ENCODE measurements around the gene SEC14L6.

SEC14L6 gene

GRCh38 chr22:30591191-30591587 lies 44.6 kb upstream of the SEC14L6 start:
- peak overlapping the region; percentile 91 for H3K9ac ChIP-seq (ENCODE audit: low read length)
- H3K79me2 ChIP-seq (ENCODE audit: low read length), result peaks cover 37% of the 10 kb centered on the region
- H3K9me3 ChIP-seq (replicated peaks; ENCODE audit: insufficient read depth, low read length), result no peaks in the 10 kb centered on the region
- TF ChIP-seq EZH2 (optimal IDR thresholded peaks at IDR 0.05; ENCODE audit: low read depth, low read length), result no peak
- TF ChIP-seq, protein P1, sequence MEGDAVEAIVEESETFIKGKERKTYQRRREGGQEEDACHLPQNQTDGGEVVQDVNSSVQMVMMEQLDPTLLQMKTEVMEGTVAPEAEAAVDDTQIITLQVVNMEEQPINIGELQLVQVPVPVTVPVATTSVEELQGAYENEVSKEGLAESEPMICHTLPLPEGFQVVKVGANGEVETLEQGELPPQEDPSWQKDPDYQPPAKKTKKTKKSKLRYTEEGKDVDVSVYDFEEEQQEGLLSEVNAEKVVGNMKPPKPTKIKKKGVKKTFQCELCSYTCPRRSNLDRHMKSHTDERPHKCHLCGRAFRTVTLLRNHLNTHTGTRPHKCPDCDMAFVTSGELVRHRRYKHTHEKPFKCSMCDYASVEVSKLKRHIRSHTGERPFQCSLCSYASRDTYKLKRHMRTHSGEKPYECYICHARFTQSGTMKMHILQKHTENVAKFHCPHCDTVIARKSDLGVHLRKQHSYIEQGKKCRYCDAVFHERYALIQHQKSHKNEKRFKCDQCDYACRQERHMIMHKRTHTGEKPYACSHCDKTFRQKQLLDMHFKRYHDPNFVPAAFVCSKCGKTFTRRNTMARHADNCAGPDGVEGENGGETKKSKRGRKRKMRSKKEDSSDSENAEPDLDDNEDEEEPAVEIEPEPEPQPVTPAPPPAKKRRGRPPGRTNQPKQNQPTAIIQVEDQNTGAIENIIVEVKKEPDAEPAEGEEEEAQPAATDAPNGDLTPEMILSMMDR (IDR thresholded peaks at IDR 0.05; ENCODE audit: low read length), result no peak
- no peak for TF ChIP-seq EZH2phosphoT487 (IDR thresholded peaks at IDR 0.05; ENCODE audit: low read length)
- H3K4me2 ChIP-seq (ENCODE audit: low read depth, low read length), result peak overlapping the region; percentile 77
- no peaks in the 10 kb centered on the region for H3F3A ChIP-seq (ENCODE audit: insufficient read depth, low read length)
- peak overlapping the region; percentile 65; the same call in 1 of the 2 replicates for H3K27ac ChIP-seq (ENCODE audit: low read length)
- 0 out of 2 replicates have a peak, but pooled peaks cover 10% of the 10 kb centered on the region for H3K4me1 ChIP-seq (ENCODE audit: low read length)
- H3K27me3 ChIP-seq (replicated peaks; ENCODE audit: insufficient read depth, low read length), result peaks cover 25% of the 10 kb centered on the region
- H3K36me3 ChIP-seq (replicated peaks; ENCODE audit: insufficient read depth, low read length), result peaks cover 9% of the 10 kb centered on the region; the same call in 1 of the 2 replicates
- H2AFZ ChIP-seq (ENCODE audit: low read length), result peak overlapping the region; percentile 22
- H3K9me2 ChIP-seq (replicated peaks; ENCODE audit: insufficient read depth, low read length), result no peaks in the 10 kb centered on the region
- H3K4me3 ChIP-seq (ENCODE audit: low read length), result peak overlapping the region; percentile 95
- DNase-seq, result peak; percentile 10
- H4K20me1 ChIP-seq (ENCODE audit: insufficient read depth, low read length), result no peaks in the 10 kb centered on the region

DNA sequence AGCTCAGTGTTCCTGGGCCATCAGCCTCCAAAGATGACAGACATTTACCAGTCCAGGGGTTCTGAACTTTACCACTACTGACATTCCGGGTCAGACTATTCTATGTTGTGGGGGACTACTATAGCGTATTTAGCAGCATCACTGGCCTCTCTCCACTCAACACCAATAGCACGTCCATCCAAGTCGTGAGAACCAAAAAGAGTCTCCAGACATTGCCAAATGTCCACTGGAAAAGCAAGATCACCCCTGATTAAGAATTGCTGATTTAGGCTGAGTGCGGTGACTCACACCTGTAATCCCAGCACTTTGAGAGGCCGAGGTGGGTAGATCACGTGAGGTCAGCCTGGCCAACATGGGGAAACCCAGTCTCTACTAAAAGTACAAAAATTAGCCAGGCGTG lies 39.9 kb upstream of the SEC14L6 start:
- no peak overlapping the region for H2AFZ ChIP-seq (ENCODE audit: low read length)
- H3F3A ChIP-seq (ENCODE audit: insufficient read depth, low read length), result no peaks in the 10 kb centered on the region
- no peak overlapping the region for H3K9ac ChIP-seq (ENCODE audit: low read length)
- H4K20me1 ChIP-seq (ENCODE audit: insufficient read depth, low read length), result no peaks in the 10 kb centered on the region
- no peak for DNase-seq
- H3K36me3 ChIP-seq (replicated peaks; ENCODE audit: insufficient read depth, low read length), result peaks cover 23% of the 10 kb centered on the region
- peaks cover 39% of the 10 kb centered on the region for H3K79me2 ChIP-seq (ENCODE audit: low read length)
- no peaks in the 10 kb centered on the region for H3K9me2 ChIP-seq (replicated peaks; ENCODE audit: insufficient read depth, low read length)
- no peaks in the 10 kb centered on the region for H3K27me3 ChIP-seq (replicated peaks; ENCODE audit: insufficient read depth, low read length)
- no peak for TF ChIP-seq EZH2phosphoT487 (IDR thresholded peaks at IDR 0.05; ENCODE audit: low read length)
- no peak for TF ChIP-seq EZH2 (optimal IDR thresholded peaks at IDR 0.05; ENCODE audit: low read depth, low read length)
- TF ChIP-seq, protein P1 (IDR thresholded peaks at IDR 0.05; ENCODE audit: low read length), result no peak
- no peak overlapping the region for H3K27ac ChIP-seq (ENCODE audit: low read length)
- H3K9me3 ChIP-seq (replicated peaks; ENCODE audit: insufficient read depth, low read length), result no peaks in the 10 kb centered on the region
- H3K4me1 ChIP-seq (ENCODE audit: low read length), result 0 out of 2 replicates have a peak, but pooled peaks cover 10% of the 10 kb centered on the region
- H3K4me2 ChIP-seq (ENCODE audit: low read depth, low read length), result no peak overlapping the region
- no peak overlapping the region for H3K4me3 ChIP-seq (ENCODE audit: low read length)

DNA sequence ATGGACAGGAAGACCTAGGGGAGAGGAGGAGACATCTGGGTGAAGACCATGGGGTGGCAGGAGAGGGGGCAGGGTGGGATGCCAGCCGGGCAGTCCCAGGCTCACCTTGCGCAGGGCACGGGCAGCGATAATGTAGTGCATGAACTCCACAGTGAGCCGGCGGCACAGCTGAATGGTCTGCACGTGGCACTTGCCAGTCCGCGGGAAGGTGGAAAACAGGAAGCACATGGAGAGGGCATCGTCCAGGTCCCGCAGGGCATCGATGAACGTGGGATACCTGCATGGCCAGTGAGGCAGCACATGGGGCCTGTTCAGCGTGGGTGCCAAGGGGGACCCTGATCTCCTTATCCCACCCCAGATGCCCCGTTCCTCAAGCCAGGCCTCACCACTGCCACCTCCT lies 37.9 kb upstream of the SEC14L6 start:
- H4K20me1 ChIP-seq (ENCODE audit: insufficient read depth, low read length), result no peaks in the 10 kb centered on the region
- TF ChIP-seq EZH2phosphoT487 (IDR thresholded peaks at IDR 0.05; ENCODE audit: low read length) (no peak), EZH2 (optimal IDR thresholded peaks at IDR 0.05; ENCODE audit: low read depth, low read length) (no peak)
- TF ChIP-seq, protein P1 (IDR thresholded peaks at IDR 0.05; ENCODE audit: low read length), result no peak
- DNase-seq, result no peak
- H3K4me1 ChIP-seq (ENCODE audit: low read length), result no peaks in the 10 kb centered on the region
- no peaks in the 10 kb centered on the region for H3K9me2 ChIP-seq (replicated peaks; ENCODE audit: insufficient read depth, low read length)
- H3K27me3 ChIP-seq (replicated peaks; ENCODE audit: insufficient read depth, low read length), result no peaks in the 10 kb centered on the region
- H3K27ac ChIP-seq (ENCODE audit: low read length), result no peak overlapping the region
- H3F3A ChIP-seq (ENCODE audit: insufficient read depth, low read length), result no peaks in the 10 kb centered on the region
- H3K9ac ChIP-seq (ENCODE audit: low read length), result no peak overlapping the region
- peaks cover 19% of the 10 kb centered on the region for H3K79me2 ChIP-seq (ENCODE audit: low read length)
- no peak overlapping the region for H3K4me2 ChIP-seq (ENCODE audit: low read depth, low read length)
- H3K9me3 ChIP-seq (replicated peaks; ENCODE audit: insufficient read depth, low read length), result no peaks in the 10 kb centered on the region
- peaks cover 29% of the 10 kb centered on the region for H3K36me3 ChIP-seq (replicated peaks; ENCODE audit: insufficient read depth, low read length)
- no peak overlapping the region for H2AFZ ChIP-seq (ENCODE audit: low read length)
- H3K4me3 ChIP-seq (ENCODE audit: low read length), result no peak overlapping the region
